GM12872 (cell line): Measurements from ENCODE around the gene WFDC10B.

ENCODE experiments used
- CTCF ChIP-seq: IDR thresholded peaks from 3 replicates; pipeline ENCODE4 v1.5.1; 2011; ENCODE audit warnings: low read depth, mild to moderate bottlenecking, low read length, moderate library complexity; ENCODE audit not compliant: insufficient read depth

The WFDC10B gene

GRCh38 chr20:45732199-45732598 lies 27.4 kb upstream of the WFDC10B start:
- no peak for TF ChIP-seq CTCF

GRCh38 chr20:45727044-45727443 lies 22.2 kb upstream of the WFDC10B start:
- TF ChIP-seq CTCF = no peak

GRCh38 chr20:45725134-45725533 lies 20.3 kb upstream of the WFDC10B start:
- no peak for TF ChIP-seq CTCF

GRCh38 chr20:45722047-45722446 lies 17.2 kb upstream of the WFDC10B start, which contains the start of gene SPINT4:
Gene SPINT4, plus strand, starts transcription at chr20:45722347. Its CDS starts 21 bp downstream, at chr20:45722368.
- TF ChIP-seq CTCF = no peak

- TF ChIP-seq CTCF = no peak
Measured at GRCh38 chr20:45701873-45702272, 2.9 kb downstream of the WFDC10B start, which contains the start of gene WFDC13. Gene WFDC13, plus strand, starts transcription at chr20:45702038. Its CDS starts 86 bp downstream, at chr20:45702124.

GRCh38 chr20:45701104-45701503 lies 3.7 kb downstream of the WFDC10B start:
- TF ChIP-seq CTCF = no peak

GRCh38 chr20:45695496-45695895 lies 9.3 kb downstream of the WFDC10B start:
- no peak for TF ChIP-seq CTCF
